Activated T-helper 9 cell treated with anti-CD3 and anti-CD28 coated beads, Interleukin-2, amount 50 U/mL, for 16 hours (primary cell): Measurements from ENCODE around the gene HOXB3.

Experiments used
- DNase-seq: peaks from one replicate; pipeline ENCODE4 v3.0.0-alpha.2; 2020; ENCODE audit warnings: low read depth

Gene HOXB3

GRCh38 chr17:48625495-48626244 lies 35.6 kb upstream of the HOXB3 start:
- no peak for DNase-seq

GRCh38 chr17:48624544-48625494 lies 34.8 kb upstream of the HOXB3 start:
- DNase-seq, result no peak

GRCh38 chr17:48624118-48624517 lies 34.1 kb upstream of the HOXB3 start:
- DNase-seq, result no peak

- DNase-seq, result no peak
Observed at GRCh38 chr17:48623583-48623982, 33.5 kb upstream of the HOXB3 start.

GRCh38 chr17:48622857-48623256 lies 32.8 kb upstream of the HOXB3 start:
- no peak for DNase-seq

- DNase-seq, result no peak
Observed at GRCh38 chr17:48621410-48622392, 31.7 kb upstream of the HOXB3 start.

- DNase-seq, result no peak
Observed at GRCh38 chr17:48620461-48621139, 30.6 kb upstream of the HOXB3 start.

- DNase-seq, result no peak
Observed at GRCh38 chr17:48619826-48620449, 29.9 kb upstream of the HOXB3 start.

GRCh38 chr17:48618256-48618896 lies 28.3 kb upstream of the HOXB3 start:
- DNase-seq, result peak; percentile 72

GRCh38 chr17:48617471-48618255 lies 27.6 kb upstream of the HOXB3 start:
- DNase-seq, result no peak

- DNase-seq, result no peak
Observed at GRCh38 chr17:48616717-48617470, 26.9 kb upstream of the HOXB3 start.

- DNase-seq, result no peak
Observed at GRCh38 chr17:48615963-48616716, 26.1 kb upstream of the HOXB3 start.

- no peak for DNase-seq
Observed at GRCh38 chr17:48615047-48615962, 25.3 kb upstream of the HOXB3 start, which contains the start of gene HOXB8. Gene HOXB8 (minus strand): TSS chr17:48615292. CDS start chr17:48614704, 588 bp downstream.

- no peak for DNase-seq
Observed at GRCh38 chr17:48613862-48614694, 24.0 kb upstream of the HOXB3 start.

GRCh38 chr17:48612854-48613691 lies 23.0 kb upstream of the HOXB3 start:
- no peak for DNase-seq
